DMS 273 (cell line): ENCODE measurements around the gene TMEM252.

ENCODE experiments used
- DNase-seq: peaks from one replicate; lab custom pipeline; 2025; ENCODE audit not compliant: unreplicated experiment; lab: John Stamatoyannopoulos, UW

The TMEM252 gene

DNA sequence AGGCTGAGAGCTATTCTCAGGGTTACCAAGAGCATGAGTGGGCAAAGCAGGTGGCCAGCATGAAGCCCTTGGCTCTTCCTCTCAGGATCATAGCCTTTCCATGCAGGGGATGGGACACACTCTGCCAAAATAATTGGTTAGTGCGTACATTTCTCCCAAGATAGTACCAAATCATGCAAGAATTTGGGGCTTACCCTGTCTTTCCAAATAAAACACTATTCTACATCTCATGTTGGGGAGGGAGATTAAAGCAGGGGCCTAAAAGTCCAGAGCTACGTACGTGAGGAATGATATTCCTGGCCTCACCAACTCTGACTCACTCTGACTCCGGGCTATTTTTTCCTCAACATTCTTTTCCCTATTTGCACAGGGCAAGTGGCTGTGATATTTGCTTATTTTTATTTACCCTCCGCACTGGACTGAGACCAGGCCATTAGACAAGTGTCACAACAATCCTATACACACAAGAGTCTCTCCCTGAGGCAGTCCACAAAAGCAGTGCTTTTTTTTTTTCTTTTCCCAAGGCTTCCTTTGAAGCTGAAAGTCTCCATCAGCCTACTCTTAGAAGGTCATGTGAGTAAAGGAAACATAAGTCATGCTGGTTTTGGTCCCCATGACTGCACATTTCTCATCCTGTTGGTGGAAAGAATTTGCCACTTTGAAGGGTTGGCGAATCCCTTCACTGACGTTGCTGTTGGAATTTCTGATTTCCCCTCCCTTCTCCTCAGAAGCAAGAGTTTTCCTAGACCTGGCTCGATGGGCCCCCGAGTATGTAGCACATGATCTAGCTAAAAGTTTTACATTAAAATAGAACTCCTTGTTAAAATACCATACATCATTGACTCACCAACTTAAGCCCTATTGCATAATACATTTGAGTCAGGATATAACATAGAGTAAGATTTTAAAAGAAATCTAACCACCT is 40.0 kb downstream of the TMEM252 start:
- DNase-seq, result no peak

GRCh38 chr9:68498816-68499215 is 41.9 kb downstream of the TMEM252 start:
- DNase-seq, result no peak

- DNase-seq, result no peak
Measured at GRCh38 chr9:68497629-68498028, 43.1 kb downstream of the TMEM252 start.

DNA sequence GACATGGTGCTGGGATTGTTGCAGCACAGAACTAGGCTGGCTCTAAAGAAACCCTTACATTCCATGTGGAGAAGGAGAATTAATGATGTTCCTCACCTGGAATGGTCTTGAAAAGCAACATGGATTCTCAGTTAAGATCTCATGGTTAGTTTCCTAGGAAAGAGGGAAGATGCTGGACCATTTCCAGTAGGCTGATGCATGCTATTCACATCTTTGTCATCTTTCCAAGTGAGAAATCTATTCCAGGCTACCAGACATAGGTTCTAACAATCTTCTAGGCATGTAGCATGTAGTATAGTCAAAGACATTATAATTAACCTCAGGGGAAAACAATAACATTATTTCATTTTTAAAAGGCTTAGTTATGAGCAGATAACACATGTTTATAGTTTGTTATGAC is 44.3 kb downstream of the TMEM252 start:
- DNase-seq, result no peak

- DNase-seq, result no peak
Measured at GRCh38 chr9:68495247-68495646, 45.4 kb downstream of the TMEM252 start.

GRCh38 chr9:68493958-68494577 is 46.6 kb downstream of the TMEM252 start:
- no peak for DNase-seq

- no peak for DNase-seq
Measured at GRCh38 chr9:68493541-68493940, 47.1 kb downstream of the TMEM252 start.

DNA sequence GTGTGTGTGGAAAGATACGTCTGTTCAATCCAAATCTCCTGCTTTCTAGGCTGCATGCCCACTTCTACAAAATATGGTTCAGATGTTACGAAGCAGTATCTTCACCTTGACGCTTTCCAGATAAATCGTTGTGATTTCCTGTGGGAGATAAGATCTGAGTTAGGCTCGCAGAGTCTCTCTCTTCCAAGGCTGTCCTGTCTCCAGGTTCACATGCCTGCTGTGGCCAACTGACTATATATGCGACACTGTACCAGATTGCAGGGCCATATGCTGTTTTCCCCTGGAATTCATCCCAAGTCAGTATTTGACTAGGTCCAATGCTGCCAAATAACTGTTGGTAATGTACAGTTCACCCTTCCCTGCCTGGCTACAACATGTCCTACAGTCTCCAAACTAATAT is 47.9 kb downstream of the TMEM252 start:
- peak; percentile 96 for DNase-seq

DNA sequence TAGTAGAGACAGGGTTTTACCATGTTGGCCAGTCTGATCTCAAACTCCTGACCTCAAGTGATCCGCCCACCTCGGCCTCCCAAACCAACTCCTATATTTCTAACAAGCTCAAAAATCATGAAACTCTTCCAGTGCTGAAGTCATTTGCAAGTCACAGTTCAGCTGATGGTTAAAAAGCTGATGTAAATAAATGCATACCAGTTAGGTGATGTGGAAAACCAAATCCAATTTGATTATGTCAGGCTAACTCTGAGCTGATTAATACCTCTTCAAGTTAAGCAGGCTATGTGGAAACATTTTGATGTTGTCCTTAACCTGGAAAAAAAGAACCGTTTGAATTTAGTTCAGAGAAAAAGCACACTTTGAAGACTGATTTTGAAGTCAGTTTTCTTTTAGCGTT is 51.0 kb downstream of the TMEM252 start:
- no peak for DNase-seq

- no peak for DNase-seq
Measured at GRCh38 chr9:68488126-68488525, 52.6 kb downstream of the TMEM252 start.
